ENCODE results near the gene THSD7B.
"Not testable (repeated sequence)": the region's sequence is repeated elsewhere in the genome, so short reads cannot be mapped to it uniquely, and the experiment has no call there.

The THSD7B gene

GRCh38 chr2:136957044-136957443 lies 191.7 kb downstream of the THSD7B start:
- DNase-seq (ENCODE audit: low read depth) = no peak

- DNase-seq (ENCODE audit: low read depth) = no peak
Measured at GRCh38 chr2:136962105-136962725, 196.9 kb downstream of the THSD7B start.

- DNase-seq (ENCODE audit: low read depth) = no peak
Measured at GRCh38 chr2:136966485-136966884, 201.1 kb downstream of the THSD7B start.

GRCh38 chr2:136980303-136980702 lies 215.0 kb downstream of the THSD7B start:
- DNase-seq (ENCODE audit: low read depth) = no peak

- not testable (repeated sequence) for DNase-seq (ENCODE audit: low read depth)
Measured at GRCh38 chr2:136981689-136982088, 216.3 kb downstream of the THSD7B start.

- DNase-seq (ENCODE audit: low read depth) = no peak
Measured at GRCh38 chr2:136985044-136985443, 219.7 kb downstream of the THSD7B start.

GRCh38 chr2:136986605-136987221 lies 221.4 kb downstream of the THSD7B start:
- no peak for DNase-seq (ENCODE audit: low read depth)

- DNase-seq (ENCODE audit: low read depth) = no peak
Measured at GRCh38 chr2:136990316-136990715, 225.0 kb downstream of the THSD7B start.

- DNase-seq (ENCODE audit: low read depth) = no peak
Measured at GRCh38 chr2:136994793-136995192, 229.4 kb downstream of the THSD7B start.

GRCh38 chr2:136997557-136997956 lies 232.2 kb downstream of the THSD7B start:
- no peak for DNase-seq (ENCODE audit: low read depth)

GRCh38 chr2:137000811-137001210 lies 235.5 kb downstream of the THSD7B start:
- DNase-seq (ENCODE audit: low read depth) = no peak

- DNase-seq (ENCODE audit: low read depth) = no peak
Measured at GRCh38 chr2:137002896-137003295, 237.6 kb downstream of the THSD7B start.

GRCh38 chr2:137005210-137005609 lies 239.9 kb downstream of the THSD7B start:
- DNase-seq (ENCODE audit: low read depth) = no peak

- DNase-seq (ENCODE audit: low read depth) = no peak
Measured at GRCh38 chr2:137007938-137008337, 242.6 kb downstream of the THSD7B start.

GRCh38 chr2:137009953-137010352 lies 244.6 kb downstream of the THSD7B start:
- DNase-seq (ENCODE audit: low read depth) = no peak

GRCh38 chr2:137020452-137021196 lies 255.3 kb downstream of the THSD7B start:
- no peak for DNase-seq (ENCODE audit: low read depth)

GRCh38 chr2:137021763-137022162 lies 256.4 kb downstream of the THSD7B start:
- DNase-seq (ENCODE audit: low read depth) = no peak

GRCh38 chr2:137023205-137023604 lies 257.9 kb downstream of the THSD7B start:
- DNase-seq (ENCODE audit: low read depth) = no peak

GRCh38 chr2:137031731-137032130 lies 266.4 kb downstream of the THSD7B start:
- DNase-seq (ENCODE audit: low read depth) = no peak

- no peak for DNase-seq (ENCODE audit: low read depth)
Measured at GRCh38 chr2:137036619-137037018, 271.3 kb downstream of the THSD7B start.

GRCh38 chr2:137039482-137040152 lies 274.3 kb downstream of the THSD7B start:
- no peak for DNase-seq (ENCODE audit: low read depth)

GRCh38 chr2:137047369-137047768 lies 282.0 kb downstream of the THSD7B start:
- DNase-seq (ENCODE audit: low read depth) = no peak

GRCh38 chr2:137048455-137048854 lies 283.1 kb downstream of the THSD7B start:
- no peak for DNase-seq (ENCODE audit: low read depth)

Data from stimulated activated CD4-positive, alpha-beta T cell treated with anti-CD3 and anti-CD28 coated beads, Interleukin-2, amount 100 ng/mL, for 4 hours (primary cell).